ENCODE measurements around the gene NINJ2.

DNA sequence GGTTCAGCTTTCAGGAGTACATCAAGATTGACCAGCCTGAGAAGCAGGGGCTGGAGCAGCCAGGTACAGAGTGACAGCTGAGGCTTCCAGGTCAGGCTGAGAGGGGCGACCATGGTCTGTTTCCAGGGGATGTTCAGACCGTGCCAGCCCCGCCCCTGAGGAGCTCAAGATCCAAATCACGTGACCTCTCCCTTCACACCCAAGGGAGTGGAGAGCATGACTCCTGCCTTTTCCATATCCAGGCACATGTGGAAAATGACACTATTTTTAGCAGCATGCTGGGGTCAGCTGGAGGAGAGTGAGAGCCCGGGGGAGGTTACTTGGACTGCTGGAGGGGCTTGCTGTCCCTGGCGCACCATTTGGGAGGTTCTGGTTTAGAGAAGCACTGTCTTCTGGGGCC lies 110.8 kb downstream of the NINJ2 start:
- TF ChIP-seq, protein P1, sequence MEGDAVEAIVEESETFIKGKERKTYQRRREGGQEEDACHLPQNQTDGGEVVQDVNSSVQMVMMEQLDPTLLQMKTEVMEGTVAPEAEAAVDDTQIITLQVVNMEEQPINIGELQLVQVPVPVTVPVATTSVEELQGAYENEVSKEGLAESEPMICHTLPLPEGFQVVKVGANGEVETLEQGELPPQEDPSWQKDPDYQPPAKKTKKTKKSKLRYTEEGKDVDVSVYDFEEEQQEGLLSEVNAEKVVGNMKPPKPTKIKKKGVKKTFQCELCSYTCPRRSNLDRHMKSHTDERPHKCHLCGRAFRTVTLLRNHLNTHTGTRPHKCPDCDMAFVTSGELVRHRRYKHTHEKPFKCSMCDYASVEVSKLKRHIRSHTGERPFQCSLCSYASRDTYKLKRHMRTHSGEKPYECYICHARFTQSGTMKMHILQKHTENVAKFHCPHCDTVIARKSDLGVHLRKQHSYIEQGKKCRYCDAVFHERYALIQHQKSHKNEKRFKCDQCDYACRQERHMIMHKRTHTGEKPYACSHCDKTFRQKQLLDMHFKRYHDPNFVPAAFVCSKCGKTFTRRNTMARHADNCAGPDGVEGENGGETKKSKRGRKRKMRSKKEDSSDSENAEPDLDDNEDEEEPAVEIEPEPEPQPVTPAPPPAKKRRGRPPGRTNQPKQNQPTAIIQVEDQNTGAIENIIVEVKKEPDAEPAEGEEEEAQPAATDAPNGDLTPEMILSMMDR (IDR thresholded peaks at IDR 0.05), result no peak
- TF ChIP-seq POLR2AphosphoS5 (IDR thresholded peaks at IDR 0.05) (no peak), EP300 (IDR thresholded peaks at IDR 0.05) (no peak), POLR2A (IDR thresholded peaks at IDR 0.05) (no peak)

Measured in gastroesophageal sphincter (tissue), 3 donors.